GM12878 (cell line): ENCODE results near the gene MSH3. TPM values are rescaled to one million over a fixed set of nuclear protein-coding genes. Genes with fewer than 3 reads are reported as not detected.
A peak's percentile ranks its signal among the peaks of the same experiment; 100 is the strongest.

Experiments
- ASH2L ChIP-seq: fragments of 300-600, 200-600 bp; sonication (generic); IDR thresholded peaks from 2 replicates; pipeline ENCODE4 v1.6.1; 2017; ENCODE audit warnings: low read depth, mild to moderate bottlenecking, borderline replicate concordance
- CEBPB ChIP-seq, 2 experiments: fragments of 150-350 bp in 1 of 2; IDR thresholded peaks; 2 replicates each; pipeline ENCODE4 v1.6.1; 2012 to 2014; ENCODE audit warnings: low read depth in 2 of 2, low read length in 2 of 2, borderline replicate concordance in 1 of 2, inconsistent platforms in 1 of 2
- CHD1 ChIP-seq: IDR thresholded peaks from 2 replicates; pipeline ENCODE4 v1.6.1; 2012; ENCODE audit warnings: low read depth, low read length, improper control_type of control experiment
- EGR1 ChIP-seq, 2 experiments: IDR thresholded peaks; 1 replicate in 1 of 2; 2 replicates in 1 of 2; pipeline ENCODE4 v1.6.1; 2011 to 2012; ENCODE audit warnings: low read depth in 2 of 2, low read length in 2 of 2, borderline replicate concordance in 1 of 2, mild to moderate bottlenecking in 1 of 2, moderate library complexity in 1 of 2
- HDGF ChIP-seq: fragments of 450-650 bp; IDR thresholded peaks from 2 replicates; pipeline ENCODE4 v1.6.1; 2016; ENCODE audit warnings: antibody characterized with exemption
- JUNB ChIP-seq: IDR thresholded peaks from 2 replicates; pipeline ENCODE4 v1.6.1; 2016; ENCODE audit warnings: antibody characterized with exemption, mild to moderate bottlenecking
- JUND ChIP-seq: IDR thresholded peaks from 2 replicates; pipeline ENCODE4 v1.6.1; 2012; ENCODE audit warnings: low read depth, mild to moderate bottlenecking, low read length, improper control_type of control experiment, moderate library complexity
- NFYB ChIP-seq: IDR thresholded peaks from 2 replicates; pipeline ENCODE4 v1.6.1; 2011; ENCODE audit warnings: low read depth, mild to moderate bottlenecking, low read length, improper control_type of control experiment, moderate library complexity; ENCODE audit not compliant: insufficient read depth
- POLR2AphosphoS2 ChIP-seq: IDR thresholded peaks from 2 replicates; pipeline ENCODE4 v1.6.1; 2011; ENCODE audit warnings: low read depth, mild to moderate bottlenecking, low read length, improper control_type of control experiment, moderate library complexity
- SMAD1 ChIP-seq: fragments of 450-650 bp; IDR thresholded peaks from 2 replicates; pipeline ENCODE4 v1.6.1; 2018; ENCODE audit warnings: mild to moderate bottlenecking, low read depth; ENCODE audit not compliant: partially characterized antibody
- SPI1 ChIP-seq: IDR thresholded peaks from 2 replicates; pipeline ENCODE4 v1.6.1; 2011; ENCODE audit warnings: low read depth, mild to moderate bottlenecking, low read length, moderate library complexity, borderline replicate concordance; ENCODE audit not compliant: insufficient read depth
- SRF ChIP-seq, 2 experiments: IDR thresholded peaks; 2 replicates each; pipeline ENCODE4 v1.6.1; 2011; ENCODE audit warnings: low read depth in 2 of 2, low read length in 2 of 2, mild to moderate bottlenecking in 1 of 2, moderate library complexity in 1 of 2
- TCF3 ChIP-seq: IDR thresholded peaks from 2 replicates; pipeline ENCODE4 v1.6.1; 2012; ENCODE audit warnings: low read depth, mild to moderate bottlenecking, low read length, borderline replicate concordance; ENCODE audit not compliant: insufficient read depth
- polyA plus RNA-seq, 11 experiments: library from polyadenylated mRNA; depleted of rRNA in 4 of 11; unstranded in 6 of 11; stranded (reverse) in 5 of 11; fragments of >200 nt; fragmentation: Nextera tagmentation in 4 of 11; fragmentation: Illumina TruSeq in 1 of 11; extraction: Ambion mirVana in 4 of 11; extraction: Trizol in 1 of 11; gene quantifications; 1 replicate in 1 of 11; 2 replicates in 10 of 11; pipeline versions ENCODE4 v1.2.1 to v1.2.3, GENCODE V29; 2011 to 2016; ENCODE audit warnings: inconsistent platforms in 2 of 11, missing spikeins in 2 of 11, low read depth in 1 of 11
- total RNA-seq, 4 experiments: library from RNA; depleted of rRNA in 3 of 4; stranded (reverse); fragments of >200 nt in 3 of 4; fragmentation: Illumina TruSeq in 1 of 4; extraction: Trizol in 1 of 4; gene quantifications; 2 replicates each; pipeline versions ENCODE4 v1.2.1 to v1.2.3, GENCODE V29; 2013 to 2021
- TF ChIP-seq, protein P1 (sequence below): fragments of 450-650 bp; IDR thresholded peaks from 2 replicates; pipeline ENCODE4 v1.6.1; 2018; ENCODE audit warnings: mild to moderate bottlenecking, low read depth, moderate library complexity; ENCODE audit not compliant: partially characterized antibody
- TF ChIP-seq, protein P2 (sequence below): fragments of 450-650 bp; IDR thresholded peaks from 2 replicates; pipeline ENCODE4 v1.6.1; 2017; ENCODE audit warnings: mild to moderate bottlenecking, low read depth, inconsistent platforms; ENCODE audit not compliant: poor library complexity, severe bottlenecking
- TF ChIP-seq, protein P3 (sequence below): fragments of 450-650 bp; IDR thresholded peaks from 2 replicates; pipeline ENCODE4 v1.6.1; 2016; ENCODE audit warnings: mild to moderate bottlenecking
- TF ChIP-seq, protein P4 (sequence below): IDR thresholded peaks from 2 replicates; pipeline ENCODE4 v1.6.1; 2012; ENCODE audit warnings: low read depth, low read length, improper control_type of control experiment
- TF ChIP-seq, protein P5 (sequence below): fragments of 450-650 bp; IDR thresholded peaks from 2 replicates; pipeline ENCODE4 v1.6.1; 2017; ENCODE audit warnings: antibody characterized with exemption, mild to moderate bottlenecking, moderate library complexity

MSH3 gene
- total and polyA plus RNA-seq, 10 of the 15 experiments (the other 5 are each of a cell fraction or from before 2014, with no cell fraction given): 4.7 to 17.5 (median 12.2) TPM

DNA sequence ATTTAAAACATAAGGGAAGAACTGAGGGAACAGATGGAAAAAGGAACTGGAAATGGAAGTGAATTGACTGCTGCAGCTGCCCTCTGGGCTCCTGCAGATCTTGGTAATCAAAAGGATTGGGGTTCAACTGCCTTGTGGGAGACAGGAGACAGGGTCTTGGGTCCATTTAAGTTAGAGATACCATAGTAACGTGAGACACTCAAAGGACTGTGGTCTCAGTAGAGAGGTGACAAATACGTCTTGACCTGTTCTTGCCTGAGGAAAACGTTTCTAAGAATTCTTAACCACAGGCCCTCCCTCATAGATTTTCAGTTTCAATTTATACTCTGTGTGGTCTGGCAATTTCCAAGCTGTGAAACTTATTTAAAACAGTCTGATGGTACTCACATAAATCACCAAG lies 101.2 kb downstream of the MSH3 start (continued):
- TF ChIP-seq, protein P1, sequence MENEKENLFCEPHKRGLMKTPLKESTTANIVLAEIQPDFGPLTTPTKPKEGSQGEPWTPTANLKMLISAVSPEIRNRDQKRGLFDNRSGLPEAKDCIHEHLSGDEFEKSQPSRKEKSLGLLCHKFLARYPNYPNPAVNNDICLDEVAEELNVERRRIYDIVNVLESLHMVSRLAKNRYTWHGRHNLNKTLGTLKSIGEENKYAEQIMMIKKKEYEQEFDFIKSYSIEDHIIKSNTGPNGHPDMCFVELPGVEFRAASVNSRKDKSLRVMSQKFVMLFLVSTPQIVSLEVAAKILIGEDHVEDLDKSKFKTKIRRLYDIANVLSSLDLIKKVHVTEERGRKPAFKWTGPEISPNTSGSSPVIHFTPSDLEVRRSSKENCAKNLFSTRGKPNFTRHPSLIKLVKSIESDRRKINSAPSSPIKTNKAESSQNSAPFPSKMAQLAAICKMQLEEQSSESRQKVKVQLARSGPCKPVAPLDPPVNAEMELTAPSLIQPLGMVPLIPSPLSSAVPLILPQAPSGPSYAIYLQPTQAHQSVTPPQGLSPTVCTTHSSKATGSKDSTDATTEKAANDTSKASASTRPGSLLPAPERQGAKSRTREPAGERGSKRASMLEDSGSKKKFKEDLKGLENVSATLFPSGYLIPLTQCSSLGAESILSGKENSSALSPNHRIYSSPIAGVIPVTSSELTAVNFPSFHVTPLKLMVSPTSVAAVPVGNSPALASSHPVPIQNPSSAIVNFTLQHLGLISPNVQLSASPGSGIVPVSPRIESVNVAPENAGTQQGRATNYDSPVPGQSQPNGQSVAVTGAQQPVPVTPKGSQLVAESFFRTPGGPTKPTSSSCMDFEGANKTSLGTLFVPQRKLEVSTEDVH: no peak
- TF ChIP-seq, protein P2, sequence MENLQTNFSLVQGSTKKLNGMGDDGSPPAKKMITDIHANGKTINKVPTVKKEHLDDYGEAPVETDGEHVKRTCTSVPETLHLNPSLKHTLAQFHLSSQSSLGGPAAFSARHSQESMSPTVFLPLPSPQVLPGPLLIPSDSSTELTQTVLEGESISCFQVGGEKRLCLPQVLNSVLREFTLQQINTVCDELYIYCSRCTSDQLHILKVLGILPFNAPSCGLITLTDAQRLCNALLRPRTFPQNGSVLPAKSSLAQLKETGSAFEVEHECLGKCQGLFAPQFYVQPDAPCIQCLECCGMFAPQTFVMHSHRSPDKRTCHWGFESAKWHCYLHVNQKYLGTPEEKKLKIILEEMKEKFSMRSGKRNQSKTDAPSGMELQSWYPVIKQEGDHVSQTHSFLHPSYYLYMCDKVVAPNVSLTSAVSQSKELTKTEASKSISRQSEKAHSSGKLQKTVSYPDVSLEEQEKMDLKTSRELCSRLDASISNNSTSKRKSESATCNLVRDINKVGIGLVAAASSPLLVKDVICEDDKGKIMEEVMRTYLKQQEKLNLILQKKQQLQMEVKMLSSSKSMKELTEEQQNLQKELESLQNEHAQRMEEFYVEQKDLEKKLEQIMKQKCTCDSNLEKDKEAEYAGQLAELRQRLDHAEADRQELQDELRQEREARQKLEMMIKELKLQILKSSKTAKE: peak; percentile 61
- TF ChIP-seq JUND (no peak), EGR1 (IDR thresholded peaks at IDR 0.05; ENCODE audit: borderline replicate concordance in 1 of 2, low read depth in 2 of 2, low read length in 2 of 2) (no peak), JUNB (no peak; the same call in 1 of the 2 replicates), SRF (IDR thresholded peaks at IDR 0.05; ENCODE audit: low read depth in 2 of 2, low read length in 2 of 2) (no peak), SPI1 (peak; percentile 58), POLR2AphosphoS2 (no peak), HDGF (no peak), SMAD1 (no peak), NFYB (no peak), TCF3 (no peak), CHD1 (no peak), CEBPB (IDR thresholded peaks at IDR 0.05; ENCODE audit: borderline replicate concordance in 1 of 2, low read depth in 2 of 2, low read length in 2 of 2) (no peak), ASH2L (no peak)
- TF ChIP-seq, protein P3, sequence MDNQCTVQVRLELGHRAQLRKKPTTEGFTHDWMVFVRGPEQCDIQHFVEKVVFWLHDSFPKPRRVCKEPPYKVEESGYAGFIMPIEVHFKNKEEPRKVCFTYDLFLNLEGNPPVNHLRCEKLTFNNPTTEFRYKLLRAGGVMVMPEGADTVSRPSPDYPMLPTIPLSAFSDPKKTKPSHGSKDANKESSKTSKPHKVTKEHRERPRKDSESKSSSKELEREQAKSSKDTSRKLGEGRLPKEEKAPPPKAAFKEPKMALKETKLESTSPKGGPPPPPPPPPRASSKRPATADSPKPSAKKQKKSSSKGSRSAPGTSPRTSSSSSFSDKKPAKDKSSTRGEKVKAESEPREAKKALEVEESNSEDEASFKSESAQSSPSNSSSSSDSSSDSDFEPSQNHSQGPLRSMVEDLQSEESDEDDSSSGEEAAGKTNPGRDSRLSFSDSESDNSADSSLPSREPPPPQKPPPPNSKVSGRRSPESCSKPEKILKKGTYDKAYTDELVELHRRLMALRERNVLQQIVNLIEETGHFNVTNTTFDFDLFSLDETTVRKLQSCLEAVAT: no peak
- TF ChIP-seq, protein P4, sequence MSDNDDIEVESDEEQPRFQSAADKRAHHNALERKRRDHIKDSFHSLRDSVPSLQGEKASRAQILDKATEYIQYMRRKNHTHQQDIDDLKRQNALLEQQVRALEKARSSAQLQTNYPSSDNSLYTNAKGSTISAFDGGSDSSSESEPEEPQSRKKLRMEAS: no peak
- TF ChIP-seq, protein P5, sequence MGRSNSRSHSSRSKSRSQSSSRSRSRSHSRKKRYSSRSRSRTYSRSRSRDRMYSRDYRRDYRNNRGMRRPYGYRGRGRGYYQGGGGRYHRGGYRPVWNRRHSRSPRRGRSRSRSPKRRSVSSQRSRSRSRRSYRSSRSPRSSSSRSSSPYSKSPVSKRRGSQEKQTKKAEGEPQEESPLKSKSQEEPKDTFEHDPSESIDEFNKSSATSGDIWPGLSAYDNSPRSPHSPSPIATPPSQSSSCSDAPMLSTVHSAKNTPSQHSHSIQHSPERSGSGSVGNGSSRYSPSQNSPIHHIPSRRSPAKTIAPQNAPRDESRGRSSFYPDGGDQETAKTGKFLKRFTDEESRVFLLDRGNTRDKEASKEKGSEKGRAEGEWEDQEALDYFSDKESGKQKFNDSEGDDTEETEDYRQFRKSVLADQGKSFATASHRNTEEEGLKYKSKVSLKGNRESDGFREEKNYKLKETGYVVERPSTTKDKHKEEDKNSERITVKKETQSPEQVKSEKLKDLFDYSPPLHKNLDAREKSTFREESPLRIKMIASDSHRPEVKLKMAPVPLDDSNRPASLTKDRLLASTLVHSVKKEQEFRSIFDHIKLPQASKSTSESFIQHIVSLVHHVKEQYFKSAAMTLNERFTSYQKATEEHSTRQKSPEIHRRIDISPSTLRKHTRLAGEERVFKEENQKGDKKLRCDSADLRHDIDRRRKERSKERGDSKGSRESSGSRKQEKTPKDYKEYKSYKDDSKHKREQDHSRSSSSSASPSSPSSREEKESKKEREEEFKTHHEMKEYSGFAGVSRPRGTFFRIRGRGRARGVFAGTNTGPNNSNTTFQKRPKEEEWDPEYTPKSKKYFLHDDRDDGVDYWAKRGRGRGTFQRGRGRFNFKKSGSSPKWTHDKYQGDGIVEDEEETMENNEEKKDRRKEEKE: no peak
